CD14-positive monocyte (primary cell): ENCODE measurements around the gene NUDT16. TPM values are rescaled to one million over a fixed set of nuclear protein-coding genes. Genes with fewer than 3 reads are reported as not detected.

Experiments used
- DNase-seq, 3 donors: peaks; one replicate each; pipeline ENCODE4 v3.0.0-alpha.2; 2011 to 2022
- H2AFZ ChIP-seq: 2 replicates; pipeline ENCODE4 v1.6.0; 2012; ENCODE audit warnings: mild to moderate bottlenecking, low read depth, low read length, inconsistent platforms; ENCODE audit not compliant: insufficient read depth, poor library complexity, severe bottlenecking
- H3K27ac ChIP-seq, 2 donors: 1 replicate in 1 of 2; 2 replicates in 1 of 2; pipeline ENCODE4 v1.5.1; 2012 to 2013; ENCODE audit warnings: low read length in 2 of 2, control low read depth in 1 of 2, inconsistent platforms in 1 of 2, low read depth in 1 of 2, mild to moderate bottlenecking in 1 of 2
- H3K27me3 ChIP-seq, 2 donors: one replicate each; pipeline versions ENCODE4 v1.6.0 to v1.6.1; 2011 to 2013; ENCODE audit warnings: low read length in 2 of 2; ENCODE audit not compliant: control insufficient read depth in 2 of 2, insufficient read depth in 2 of 2
- H3K36me3 ChIP-seq, 2 donors: replicated peaks in 1 of 2; 1 replicate in 1 of 2; 2 replicates in 1 of 2; pipeline versions ENCODE4 v1.5.1 to v1.6.1; 2012 to 2013; ENCODE audit warnings: low read length in 2 of 2, control low read depth in 1 of 2, inconsistent platforms in 1 of 2, mild to moderate bottlenecking in 1 of 2; ENCODE audit not compliant: insufficient read depth in 2 of 2, control insufficient read depth in 1 of 2
- H3K4me1 ChIP-seq, 2 donors: 1 replicate in 1 of 2; 2 replicates in 1 of 2; pipeline versions ENCODE4 v1.5.1 to v1.6.1; 2012 to 2013; ENCODE audit warnings: low read length in 2 of 2, control low read depth in 1 of 2, inconsistent platforms in 1 of 2, mild to moderate bottlenecking in 1 of 2, moderate library complexity in 1 of 2; ENCODE audit not compliant: insufficient read depth in 2 of 2, control insufficient read depth in 1 of 2
- H3K4me2 ChIP-seq: replicated peaks from 2 replicates; pipeline ENCODE3; 2012; ENCODE audit warnings: low read length, moderate library complexity, mild to moderate bottlenecking; ENCODE audit not compliant: poor library complexity, severe bottlenecking; ENCODE audit errors: extremely low read depth
- H3K4me3 ChIP-seq, 3 experiments: fragments of 200-600 bp in 1 of 3; sonication (generic) in 1 of 3; replicated peaks in 1 of 3; 1 replicate in 2 of 3; 2 replicates in 1 of 3; pipeline ENCODE4 v1.5.1; 2011 to 2013; ENCODE audit warnings: low read length in 3 of 3, mild to moderate bottlenecking in 3 of 3, control low read depth in 2 of 3, low read depth in 2 of 3, inconsistent platforms in 1 of 3, moderate library complexity in 1 of 3
- H3K79me2 ChIP-seq: 2 replicates; pipeline ENCODE4 v1.6.0; 2012; ENCODE audit warnings: mild to moderate bottlenecking, control low read depth, inconsistent platforms, low read length, moderate library complexity; ENCODE audit not compliant: insufficient read depth
- H3K9ac ChIP-seq: 2 replicates; pipeline ENCODE4 v1.6.0; 2017; ENCODE audit warnings: low read length, mild to moderate bottlenecking; ENCODE audit not compliant: insufficient read depth, poor library complexity, severe bottlenecking
- H3K9me3 ChIP-seq, 2 donors: replicated peaks in 1 of 2; 1 replicate in 1 of 2; 2 replicates in 1 of 2; pipeline versions ENCODE4 v1.5.1 to v1.6.1; 2012 to 2013; ENCODE audit warnings: low read length in 2 of 2, control low read depth in 1 of 2; ENCODE audit not compliant: control insufficient read depth in 1 of 2, insufficient read depth in 1 of 2
- H4K20me1 ChIP-seq: 2 replicates; pipeline ENCODE4 v1.6.0; 2012; ENCODE audit warnings: mild to moderate bottlenecking, low read length, control low read depth, moderate library complexity; ENCODE audit not compliant: insufficient read depth
- H3K27ac Mint-ChIP-seq, 7 donors: one replicate each; pipeline ENCODE4 v1.8.0; 2020; ENCODE audit warnings: mild to moderate bottlenecking in 7 of 7, mixed read lengths in 7 of 7, moderate library complexity in 6 of 7, inconsistent platforms in 2 of 7
- H3K27me3 Mint-ChIP-seq, 3 donors: one replicate each; pipeline ENCODE4 v1.8.0; 2021 to 2022; ENCODE audit warnings: low read depth in 3 of 3, mild to moderate bottlenecking in 3 of 3, mixed read lengths in 3 of 3, moderate library complexity in 3 of 3, inconsistent platforms in 1 of 3
- H3K36me3 Mint-ChIP-seq, 2 donors: one replicate each; pipeline ENCODE4 v1.8.0; 2020; ENCODE audit warnings: mixed read lengths in 2 of 2, inconsistent platforms in 1 of 2, mild to moderate bottlenecking in 1 of 2
- H3K4me1 Mint-ChIP-seq: one replicate; pipeline ENCODE4 v1.8.0; 2020; ENCODE audit warnings: mild to moderate bottlenecking, mixed read lengths
- H3K4me3 Mint-ChIP-seq, 2 donors: one replicate each; pipeline ENCODE4 v1.8.0; 2020; ENCODE audit warnings: mild to moderate bottlenecking in 2 of 2, mixed read lengths in 2 of 2, moderate library complexity in 1 of 2
- H3K9me3 Mint-ChIP-seq, 7 donors: one replicate each; pipeline ENCODE4 v1.8.0; 2020 to 2022; ENCODE audit warnings: mixed read lengths in 7 of 7, mild to moderate bottlenecking in 6 of 7, moderate library complexity in 6 of 7, inconsistent platforms in 2 of 7
- WGBS: methylation state at CpG from one replicate; pipeline ENCODE4 v1.1.5; 2013; ENCODE audit warnings: missing lambda C conversion rate; ENCODE audit not compliant: insufficient coverage; 5-methylcytosine and 5-hydroxymethylcytosine counted together
- intact Hi-C, 2 donors: fragments of 100-400 bp; cut with micrococcal nuclease; formaldehyde crosslinking; loops; one replicate each; pipeline versions ENCODE4 v1.15.0 to v1.15.1; 2023
- polyA plus RNA-seq, 3 donors: library from polyadenylated mRNA; depleted of rRNA in 1 of 3; unstranded in 2 of 3; stranded (reverse) in 1 of 3; fragments of 300-500 nt in 2 of 3; fragments of >200 nt in 1 of 3; fragmentation: Illumina TruSeq in 2 of 3; gene quantifications; 1 replicate in 2 of 3; 2 replicates in 1 of 3; pipeline ENCODE4 v1.2.3, GENCODE V29; 2012 to 2021
- TF ChIP-seq, protein P1 (sequence below): fragments of 200-600 bp; IDR thresholded peaks from one replicate; pipeline ENCODE4 v1.8.0; 2022; ENCODE audit warnings: antibody characterized with exemption, mild to moderate bottlenecking

Gene NUDT16
- polyA plus RNA-seq, 3 donors = 23.6 to 27.0 (median 27.0) TPM

GRCh38 chr3:131405411-131405810 lies 23.8 kb downstream of the NUDT16 start:
- Histone ChIP-seq H2AFZ (no peak overlapping the region), H4K20me1 (no peaks in the 10 kb centered on the region), H3K4me3 (no peak overlapping the region), H3K9ac (no peak overlapping the region), H3K9me3 (peaks cover 0 to 3% of the 10 kb centered on the region in 2 donors), H3K27ac (no peak overlapping the region), H3K4me1 (peaks cover 6 to 13% of the 10 kb centered on the region in 2 donors), H3K27me3 (no peaks in the 10 kb centered on the region), H3K79me2 (no peaks in the 10 kb centered on the region), H3K36me3 (no peaks in the 10 kb centered on the region), H3K4me2 (no peak overlapping the region)
- peaks cover 11% of the 10 kb centered on the region for H3K4me1 Mint-ChIP-seq
- no peak overlapping the region for H3K4me3 Mint-ChIP-seq
- TF ChIP-seq, protein P1, sequence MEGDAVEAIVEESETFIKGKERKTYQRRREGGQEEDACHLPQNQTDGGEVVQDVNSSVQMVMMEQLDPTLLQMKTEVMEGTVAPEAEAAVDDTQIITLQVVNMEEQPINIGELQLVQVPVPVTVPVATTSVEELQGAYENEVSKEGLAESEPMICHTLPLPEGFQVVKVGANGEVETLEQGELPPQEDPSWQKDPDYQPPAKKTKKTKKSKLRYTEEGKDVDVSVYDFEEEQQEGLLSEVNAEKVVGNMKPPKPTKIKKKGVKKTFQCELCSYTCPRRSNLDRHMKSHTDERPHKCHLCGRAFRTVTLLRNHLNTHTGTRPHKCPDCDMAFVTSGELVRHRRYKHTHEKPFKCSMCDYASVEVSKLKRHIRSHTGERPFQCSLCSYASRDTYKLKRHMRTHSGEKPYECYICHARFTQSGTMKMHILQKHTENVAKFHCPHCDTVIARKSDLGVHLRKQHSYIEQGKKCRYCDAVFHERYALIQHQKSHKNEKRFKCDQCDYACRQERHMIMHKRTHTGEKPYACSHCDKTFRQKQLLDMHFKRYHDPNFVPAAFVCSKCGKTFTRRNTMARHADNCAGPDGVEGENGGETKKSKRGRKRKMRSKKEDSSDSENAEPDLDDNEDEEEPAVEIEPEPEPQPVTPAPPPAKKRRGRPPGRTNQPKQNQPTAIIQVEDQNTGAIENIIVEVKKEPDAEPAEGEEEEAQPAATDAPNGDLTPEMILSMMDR = no peak
- WGBS = no CpG with 5 or more reads among the region's 1 CpG
- H3K27me3 Mint-ChIP-seq = peaks cover 0 to 2% (median 0%) of the 10 kb centered on the region in 3 donors
- DNase-seq = no peak
- H3K9me3 Mint-ChIP-seq = peaks cover 0 to 13% (median 6%) of the 10 kb centered on the region in 7 donors
- H3K27ac Mint-ChIP-seq = no peak overlapping the region
- H3K36me3 Mint-ChIP-seq = no peaks in the 10 kb centered on the region
- intact Hi-C loops = no loop called here

GRCh38 chr3:131406274-131406673 lies 24.7 kb downstream of the NUDT16 start:
- Mint-ChIP-seq H3K36me3 (no peaks in the 10 kb centered on the region), H3K27me3 (peaks cover 0 to 2% (median 0%) of the 10 kb centered on the region in 3 donors), H3K4me3 (no peak overlapping the region), H3K9me3 (peaks cover under 1 to 13% (median 6%) of the 10 kb centered on the region in 7 donors), H3K4me1 (peaks cover 11% of the 10 kb centered on the region), H3K27ac (no peak overlapping the region)
- Histone ChIP-seq H3K27me3 (no peaks in the 10 kb centered on the region), H3K79me2 (no peaks in the 10 kb centered on the region), H3K9me3 (peaks cover 0 to 3% of the 10 kb centered on the region in 2 donors), H3K4me1 (peaks cover 6 to 13% of the 10 kb centered on the region in 2 donors), H3K36me3 (no peaks in the 10 kb centered on the region), H3K9ac (no peak overlapping the region), H3K4me3 (no peak overlapping the region), H3K4me2 (no peak overlapping the region), H4K20me1 (no peaks in the 10 kb centered on the region), H3K27ac (no peak overlapping the region), H2AFZ (no peak overlapping the region)
- DNase-seq = no peak
- no CpG with 5 or more reads among the region's 2 CpGs for WGBS
- TF ChIP-seq, protein P1 = no peak
- intact Hi-C loops = no loop called here
